Testis (tissue), 3 donors: Measurements from ENCODE around the gene ELOVL7. TPM values are rescaled to one million over a fixed set of nuclear protein-coding genes. Genes with fewer than 3 reads are reported as not detected.

Experiments
- DNase-seq: peaks from one replicate; pipeline ENCODE4 v3.0.0-alpha.2; 2019
- H3K27ac ChIP-seq, 2 donors: fragments of 200-600 bp; sonication (generic); one replicate each; pipeline ENCODE4 v1.5.1; 2019
- H3K27me3 ChIP-seq: fragments of 200-600 bp; sonication (generic); one replicate; pipeline ENCODE4 v1.5.1; 2019
- H3K36me3 ChIP-seq: fragments of 200-600 bp; sonication (generic); one replicate; pipeline ENCODE4 v1.5.1; 2017; ENCODE audit warnings: low read depth; ENCODE audit errors: missing control alignments
- H3K4me1 ChIP-seq: fragments of 200-600 bp; sonication (generic); one replicate; pipeline ENCODE4 v1.5.1; 2019
- H3K4me3 ChIP-seq, 2 donors: fragments of 200-600 bp; sonication (generic); one replicate each; pipeline ENCODE4 v1.5.1; 2017 to 2019
- H3K9me3 ChIP-seq: fragments of 200-600 bp; sonication (generic); one replicate; pipeline ENCODE4 v1.5.1; 2017
- POLR2A ChIP-seq: fragments of 450-650 bp; IDR thresholded peaks from one replicate; pipeline ENCODE4 v1.6.1; 2017; ENCODE audit warnings: antibody characterized with exemption, mild to moderate bottlenecking, moderate library complexity
- WGBS, 2 donors: methylation state at CpG; one replicate each; pipeline ENCODE4 v1.1.5; 2018; 5-methylcytosine and 5-hydroxymethylcytosine counted together
- intact Hi-C: fragments of 100-400 bp; cut with DNase I; formaldehyde crosslinking; loops from one replicate; pipeline ENCODE4 v1.15.1; 2023; ENCODE audit warnings: low total_unique reads
- polyA plus RNA-seq: library from polyadenylated mRNA; stranded (reverse); fragments of 350-450 nt; fragmentation: Illumina TruSeq; extraction: RNeasy Lipid Tissue Mini Kit (QIAGEN cat#74804); gene quantifications from one replicate; pipeline ENCODE4 v1.2.3, GENCODE V29; 2014; ENCODE audit warnings: low read depth, low replicate concordance; ENCODE audit not compliant: insufficient read depth
- total RNA-seq, 2 donors: library from RNA; depleted of rRNA; stranded (reverse); fragments of >200 nt; gene quantifications; one replicate each; pipeline ENCODE4 v1.2.3, GENCODE V29; 2016
- TF ChIP-seq, protein P1 (sequence below), 3 experiments: fragments of 450-650 bp in 2 of 3; fragments of 200-600 bp in 1 of 3; sonication (generic) in 1 of 3; IDR thresholded peaks; one replicate each; pipeline ENCODE4 v1.5.1; 2016 to 2019; ENCODE audit warnings: antibody characterized with exemption in 3 of 3, mild to moderate bottlenecking in 2 of 3, moderate library complexity in 1 of 3

ELOVL7 gene
- total and polyA plus RNA-seq, 3 donors from 2014 or later = 1.8 to 5.1 (median 2.4) TPM

DNA sequence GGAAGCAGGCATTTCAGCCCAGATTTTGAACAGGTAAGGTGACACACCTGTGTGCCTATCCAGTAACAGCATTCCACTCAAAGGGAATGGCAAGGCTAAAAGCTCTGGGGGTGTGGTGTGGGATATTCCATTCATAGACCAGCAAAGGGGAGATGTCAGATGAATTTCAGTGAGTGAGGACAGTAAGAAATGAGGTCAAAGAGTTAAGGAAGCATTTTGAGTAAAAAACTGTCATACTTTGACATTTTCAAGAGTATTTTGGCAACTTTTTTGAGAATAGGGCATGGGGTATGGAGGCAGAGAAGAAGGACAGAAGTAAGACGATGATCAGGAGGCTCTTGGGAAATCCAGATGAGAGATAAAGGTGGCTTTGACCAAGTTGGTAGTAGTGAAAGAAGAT, 2.2 kb upstream of the ELOVL7 start:
- 92 to 100% methylated on average over 1 of the region's 1 CpG for WGBS, 2 donors
- no peak for DNase-seq
- no peaks in the 10 kb centered on the region for H3K27me3 ChIP-seq
- no peaks in the 10 kb centered on the region for H3K9me3 ChIP-seq
- H3K27ac ChIP-seq = no peak overlapping the region
- TF ChIP-seq, protein P1, sequence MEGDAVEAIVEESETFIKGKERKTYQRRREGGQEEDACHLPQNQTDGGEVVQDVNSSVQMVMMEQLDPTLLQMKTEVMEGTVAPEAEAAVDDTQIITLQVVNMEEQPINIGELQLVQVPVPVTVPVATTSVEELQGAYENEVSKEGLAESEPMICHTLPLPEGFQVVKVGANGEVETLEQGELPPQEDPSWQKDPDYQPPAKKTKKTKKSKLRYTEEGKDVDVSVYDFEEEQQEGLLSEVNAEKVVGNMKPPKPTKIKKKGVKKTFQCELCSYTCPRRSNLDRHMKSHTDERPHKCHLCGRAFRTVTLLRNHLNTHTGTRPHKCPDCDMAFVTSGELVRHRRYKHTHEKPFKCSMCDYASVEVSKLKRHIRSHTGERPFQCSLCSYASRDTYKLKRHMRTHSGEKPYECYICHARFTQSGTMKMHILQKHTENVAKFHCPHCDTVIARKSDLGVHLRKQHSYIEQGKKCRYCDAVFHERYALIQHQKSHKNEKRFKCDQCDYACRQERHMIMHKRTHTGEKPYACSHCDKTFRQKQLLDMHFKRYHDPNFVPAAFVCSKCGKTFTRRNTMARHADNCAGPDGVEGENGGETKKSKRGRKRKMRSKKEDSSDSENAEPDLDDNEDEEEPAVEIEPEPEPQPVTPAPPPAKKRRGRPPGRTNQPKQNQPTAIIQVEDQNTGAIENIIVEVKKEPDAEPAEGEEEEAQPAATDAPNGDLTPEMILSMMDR (IDR thresholded peaks at IDR 0.05) = no peak
- no peak for TF ChIP-seq POLR2A
- no peaks in the 10 kb centered on the region for H3K36me3 ChIP-seq
- intact Hi-C loops = no loop called here
- H3K4me3 ChIP-seq = no peak overlapping the region
- H3K4me1 ChIP-seq = no peaks in the 10 kb centered on the region

DNA sequence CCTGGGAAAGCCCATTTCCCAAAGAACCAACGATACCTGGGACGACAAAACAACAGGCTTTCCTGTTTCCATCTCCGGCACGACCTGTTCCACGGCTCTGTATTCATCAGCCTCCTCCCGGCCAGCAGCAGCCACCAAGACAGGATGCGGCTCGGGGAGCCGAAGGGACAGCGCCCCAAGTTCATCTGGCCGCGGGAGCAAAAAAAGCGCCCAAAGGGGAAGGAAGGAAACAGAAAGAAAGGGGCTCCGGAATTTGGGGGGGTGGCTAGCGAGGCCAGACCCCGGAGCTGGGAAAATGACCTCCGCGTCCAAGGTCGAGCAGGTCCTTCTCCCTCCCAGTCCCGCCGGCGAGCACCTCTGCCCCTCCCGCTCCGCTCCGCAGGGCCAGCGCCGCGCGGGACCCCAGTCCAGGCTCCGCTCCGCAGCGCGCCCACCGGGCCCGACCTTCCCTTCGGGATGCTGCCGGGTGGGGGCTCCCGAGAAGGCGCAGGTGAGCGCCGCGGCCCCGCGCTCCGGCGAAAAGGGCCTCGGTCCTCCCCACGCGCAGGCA, 608 bp downstream of the ELOVL7 start:
- no peaks in the 10 kb centered on the region for H3K36me3 ChIP-seq
- no peaks in the 10 kb centered on the region for H3K9me3 ChIP-seq
- no peak for DNase-seq
- H3K27ac ChIP-seq = peak overlapping the region in 1 of 2 donors; percentile 57
- intact Hi-C loops = no loop called here
- WGBS, 2 donors = 0 to 2% methylated on average over 17 to 40 of the region's 49 CpGs
- H3K4me3 ChIP-seq = peak overlapping the region; percentile 53 to 68
- H3K4me1 ChIP-seq = no peaks in the 10 kb centered on the region
- TF ChIP-seq, protein P1 (IDR thresholded peaks at IDR 0.05) = no peak
- no peak for TF ChIP-seq POLR2A
- no peaks in the 10 kb centered on the region for H3K27me3 ChIP-seq

GRCh38 chr5:60842871-60843385, 1.1 kb downstream of the ELOVL7 start:
- TF ChIP-seq, protein P1 (IDR thresholded peaks at IDR 0.05) = no peak
- TF ChIP-seq POLR2A = no peak
- H3K36me3 ChIP-seq = no peaks in the 10 kb centered on the region
- H3K9me3 ChIP-seq = no peaks in the 10 kb centered on the region
- H3K4me1 ChIP-seq = no peaks in the 10 kb centered on the region
- intact Hi-C loops = no loop called here
- no peaks in the 10 kb centered on the region for H3K27me3 ChIP-seq
- no peak for DNase-seq
- H3K27ac ChIP-seq = no peak overlapping the region
- peak overlapping the region; percentile 11 to 53 for H3K4me3 ChIP-seq
- 6 to 8% methylated on average over 25 to 26 of the region's 26 CpGs for WGBS, 2 donors

- H3K27me3 ChIP-seq = no peaks in the 10 kb centered on the region
- no peak overlapping the region for H3K27ac ChIP-seq
- DNase-seq = no peak
- H3K36me3 ChIP-seq = no peaks in the 10 kb centered on the region
- intact Hi-C loops = no loop called here
- no peaks in the 10 kb centered on the region for H3K4me1 ChIP-seq
- TF ChIP-seq, protein P1 (IDR thresholded peaks at IDR 0.05) = no peak
- TF ChIP-seq POLR2A = no peak
- 60 to 80% methylated on average over 2 of the region's 2 CpGs for WGBS, 2 donors
- no peak overlapping the region for H3K4me3 ChIP-seq
- H3K9me3 ChIP-seq = no peaks in the 10 kb centered on the region
Measured at GRCh38 chr5:60841361-60841760, 2.7 kb downstream of the ELOVL7 start.

- Histone ChIP-seq H3K27ac (no peak overlapping the region), H3K4me1 (no peaks in the 10 kb centered on the region), H3K9me3 (no peaks in the 10 kb centered on the region), H3K36me3 (no peaks in the 10 kb centered on the region), H3K27me3 (no peaks in the 10 kb centered on the region), H3K4me3 (no peak overlapping the region)
- TF ChIP-seq POLR2A = no peak
- TF ChIP-seq, protein P1 (IDR thresholded peaks at IDR 0.05) = no peak
- 50% methylated on average over 3 of the region's 3 CpGs for WGBS, 2 donors
- DNase-seq = no peak
- intact Hi-C loops = no loop called here
Measured at GRCh38 chr5:60836131-60836530, 7.9 kb downstream of the ELOVL7 start.
